Posterior cingulate gyrus (tissue), 11 donors: Measurements from ENCODE around the gene TPP1.

ENCODE experiments used
- DNase-seq, 10 donors: peaks; one replicate each; pipeline versions ENCODE4 v3.0.0 to v3.0.0-alpha.2; 2020 to 2021; ENCODE audit warnings: mixed read lengths in 3 of 10
- intact Hi-C: fragments of 100-400 bp; cut with DNase I; formaldehyde crosslinking; loops from one replicate; pipeline ENCODE4 v1.15.1; 2023

The TPP1 gene

DNA sequence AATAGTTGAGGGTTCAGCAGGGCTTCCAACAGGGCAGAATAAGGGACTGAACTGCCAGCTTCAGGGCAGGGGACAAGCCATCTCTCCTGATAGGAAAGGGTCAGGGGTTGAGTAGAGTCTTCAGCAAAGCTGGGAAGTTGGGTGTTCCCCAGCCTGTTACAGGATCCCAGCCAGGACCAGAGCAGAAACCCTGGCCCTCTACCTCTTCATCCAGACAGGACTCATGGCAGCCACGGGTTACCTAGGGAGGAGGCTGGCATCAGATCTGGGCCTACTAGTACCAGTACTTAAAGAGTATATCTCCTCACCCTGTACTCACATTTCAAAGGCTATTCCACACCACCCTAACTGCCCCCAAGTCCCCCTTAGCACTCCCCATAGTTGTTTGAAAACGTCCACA, 4.8 kb downstream of the TPP1 start:
- intact Hi-C loops: no loop called here
- DNase-seq: no peak

GRCh38 chr11:6613496-6613895, 5.7 kb downstream of the TPP1 start:
- intact Hi-C loops: no loop called here
- no peak for DNase-seq

DNA sequence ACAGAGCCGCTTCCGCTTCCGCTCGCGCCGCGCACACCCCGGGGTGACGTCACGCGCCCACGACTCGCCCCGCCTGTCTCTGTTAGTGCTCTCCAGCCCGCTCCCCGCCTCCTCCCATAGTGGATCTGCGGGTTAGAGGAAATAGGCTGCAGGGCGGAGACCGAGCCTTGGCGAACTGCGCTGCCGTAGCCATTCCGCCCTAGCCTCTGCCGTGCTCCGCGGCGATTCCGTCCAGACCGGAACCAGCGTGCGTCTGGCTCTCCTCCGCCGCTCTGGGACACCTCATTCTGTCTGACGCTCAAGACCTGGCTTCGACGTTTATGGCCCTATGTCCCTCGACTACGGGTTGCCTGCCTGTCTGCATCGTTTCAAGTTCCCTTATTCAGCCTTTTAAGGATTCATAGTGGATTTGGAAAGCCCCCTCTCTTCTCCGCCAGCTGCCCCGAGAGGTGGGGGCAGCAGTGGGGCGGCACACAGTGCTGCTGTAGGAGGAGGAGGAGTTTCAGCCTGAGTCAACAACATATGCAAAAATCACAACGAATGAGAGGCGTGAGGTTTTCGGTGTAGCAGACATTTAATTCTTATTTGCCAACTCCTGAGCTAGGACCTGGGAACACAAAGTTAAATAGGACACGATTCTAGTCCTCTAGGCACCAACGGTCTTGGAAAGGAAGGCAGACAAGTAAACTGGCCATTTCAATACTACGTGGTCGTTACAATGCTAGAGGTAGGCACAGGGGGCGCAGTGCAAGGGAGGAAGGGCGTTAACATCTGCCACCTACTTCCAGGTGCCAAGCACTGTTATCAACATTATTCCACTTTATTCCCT, 6.8 kb downstream of the TPP1 start, which contains the start of gene TAF10:
TAF10 (minus strand) TSS at position 4 of the 829 bp plus-strand sequence. CDS start 27 bp downstream, outside the sequence.
- peak; percentile 92 to 99 (median 96) for DNase-seq
- intact Hi-C loops: loop anchor here (1.0 kb wide), 1 partner anchor 71 kb away; the partner anchor contains the start of gene MRPL17

GRCh38 chr11:6611963-6612212, 7.3 kb downstream of the TPP1 start:
- intact Hi-C loops: loop anchor here (1.0 kb wide), 1 partner anchor 71 kb away; the partner anchor contains the start of gene MRPL17
- no peak for DNase-seq

- peak in 4 of 10 donors; percentile 27 to 89 (median 60) for DNase-seq
- intact Hi-C loops: no loop called here
These were observed 7.9 kb downstream of the TPP1 start for GRCh38 chr11:6611092-6611962.

GRCh38 chr11:6610591-6610990, 8.6 kb downstream of the TPP1 start:
- intact Hi-C loops: no loop called here
- peak in 3 of 10 donors; percentile 4 to 37 (median 13) for DNase-seq

DNA sequence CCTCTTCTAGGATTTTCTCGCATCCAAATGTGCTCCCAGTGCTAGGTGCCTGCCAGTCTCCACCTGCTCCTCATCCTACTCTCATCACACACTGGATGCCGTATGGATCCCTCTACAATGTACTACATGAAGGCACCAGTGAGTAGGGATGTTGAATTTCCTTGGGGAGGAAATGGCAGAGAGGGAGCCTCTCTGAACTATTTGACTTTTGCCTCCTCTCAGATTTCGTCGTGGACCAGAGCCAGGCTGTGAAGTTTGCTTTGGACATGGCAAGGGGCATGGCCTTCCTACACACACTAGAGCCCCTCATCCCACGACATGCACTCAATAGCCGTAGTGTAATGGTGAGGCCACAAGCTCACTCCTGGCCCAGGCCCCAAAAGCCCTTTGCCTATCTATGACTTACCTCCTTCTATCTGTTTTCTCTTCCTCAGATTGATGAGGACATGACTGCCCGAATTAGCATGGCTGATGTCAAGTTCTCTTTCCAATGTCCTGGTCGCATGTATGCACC, 9.7 kb downstream of the TPP1 start:
- intact Hi-C loops: loop anchor here (10.0 kb wide), 1 partner anchor 135 kb away; the partner anchor contains the start of gene TRIM3
- peak in 2 of 10 donors; percentile 14 to 65 for DNase-seq

DNA sequence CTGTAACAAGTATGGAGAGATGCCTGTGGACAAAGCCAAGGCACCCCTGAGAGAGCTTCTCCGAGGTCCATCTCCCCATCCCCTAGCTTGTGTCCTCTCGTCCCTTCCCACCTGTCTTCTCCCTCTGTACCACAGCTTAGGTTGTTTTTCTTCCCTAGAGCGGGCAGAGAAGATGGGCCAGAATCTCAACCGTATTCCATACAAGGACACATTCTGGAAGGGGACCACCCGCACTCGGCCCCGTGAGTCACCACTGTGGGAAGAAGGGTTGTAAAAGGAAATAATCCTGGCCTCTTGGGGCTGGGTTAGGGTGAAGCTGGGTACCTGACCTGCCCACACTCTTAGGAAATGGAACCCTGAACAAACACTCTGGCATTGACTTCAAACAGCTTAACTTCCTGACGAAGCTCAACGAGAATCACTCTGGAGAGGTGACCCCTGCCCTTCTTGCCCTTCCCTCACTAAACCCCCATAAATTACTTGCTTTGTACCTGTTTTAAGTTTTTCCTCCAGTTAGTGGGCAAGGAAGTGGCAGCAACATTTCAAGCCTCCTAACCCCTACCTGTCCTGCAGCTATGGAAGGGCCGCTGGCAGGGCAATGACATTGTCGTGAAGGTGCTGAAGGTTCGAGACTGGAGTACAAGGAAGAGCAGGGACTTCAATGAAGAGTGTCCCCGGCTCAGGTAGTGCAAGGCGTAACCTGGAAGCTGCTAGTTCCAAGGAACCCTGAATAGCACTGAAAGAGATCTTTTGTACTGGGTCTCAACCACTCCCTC, 10.3 kb downstream of the TPP1 start:
- intact Hi-C loops: loop anchor here (10.0 kb wide), 1 partner anchor 134 kb away; the partner anchor contains the start of gene TRIM3
- peak in 2 of 10 donors; percentile 9 to 46 for DNase-seq

GRCh38 chr11:6608011-6608410, 11.2 kb downstream of the TPP1 start:
- peak in 1 of 10 donors; percentile 47 for DNase-seq
- intact Hi-C loops: loop anchor here (10.0 kb wide), 1 partner anchor 133 kb away; the partner anchor contains the start of gene TRIM3

DNA sequence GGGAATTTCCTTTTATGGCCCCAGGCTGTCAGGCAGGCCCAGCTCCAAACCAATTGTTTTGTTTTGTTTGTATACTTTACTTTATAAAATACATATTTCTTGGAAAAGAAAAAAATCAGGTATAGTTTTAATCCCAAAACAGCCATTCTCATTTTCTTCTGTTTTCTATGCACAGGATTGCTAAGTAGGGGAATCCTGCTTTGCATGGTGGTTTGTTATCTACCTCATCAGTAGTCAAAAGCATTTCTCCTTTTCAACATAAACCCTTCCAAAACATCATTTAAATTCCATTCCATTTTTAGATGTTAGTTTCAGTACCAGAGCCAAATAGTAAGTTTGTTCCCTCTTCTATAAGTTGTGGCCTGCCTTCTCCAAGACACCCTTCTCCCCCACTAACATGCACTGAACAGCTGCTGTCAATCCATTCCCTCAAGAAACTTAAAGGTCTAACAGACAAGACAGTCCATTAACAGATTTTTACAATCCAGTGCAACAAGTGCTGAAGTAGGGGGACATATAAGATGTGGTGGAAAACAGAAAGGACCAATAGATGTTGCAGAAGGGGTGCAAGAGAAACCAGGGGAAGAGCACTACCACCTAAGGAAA, 11.9 kb downstream of the TPP1 start:
- intact Hi-C loops: loop anchor here (10.0 kb wide), 1 partner anchor 132 kb away; the partner anchor contains the start of gene TRIM3
- DNase-seq: no peak

GRCh38 chr11:6606471-6607189, 12.6 kb downstream of the TPP1 start:
- peak; percentile 52 to 96 (median 74) for DNase-seq
- intact Hi-C loops: loop anchor here (10.0 kb wide), 1 partner anchor 132 kb away; the partner anchor contains the start of gene TRIM3

DNA sequence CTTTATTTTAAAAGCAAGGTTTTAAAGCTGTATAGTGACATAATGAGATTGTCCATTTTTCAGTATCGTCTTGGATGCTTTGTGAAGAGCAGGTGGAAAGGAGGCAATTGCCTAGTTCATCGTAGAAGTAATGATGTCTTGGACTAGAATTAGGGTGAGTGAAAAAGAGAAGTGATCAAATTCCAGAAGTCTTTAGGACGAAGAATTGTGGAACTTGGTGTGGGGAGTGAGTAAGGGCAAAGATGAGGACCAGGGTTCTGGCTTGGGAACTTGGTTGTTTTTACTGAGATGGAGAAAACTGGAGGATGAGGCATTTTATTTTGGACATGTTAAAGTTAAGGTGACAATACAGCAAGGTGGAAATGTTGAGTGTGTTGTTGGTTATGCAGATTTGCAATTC, 14.4 kb downstream of the TPP1 start:
- intact Hi-C loops: loop anchor here (5.0 to 10.0 kb wide), 3 partner anchors 72 to 212 kb away; partner anchors contain the start of genes SMPD1 and TRIM3
- DNase-seq: no peak

GRCh38 chr11:6604081-6604626, 15.1 kb downstream of the TPP1 start:
- peak in 6 of 10 donors; percentile 37 to 92 (median 60) for DNase-seq
- intact Hi-C loops: loop anchor here (5.0 to 10.0 kb wide), 3 partner anchors 72 to 212 kb away; partner anchors contain the start of genes SMPD1 and TRIM3

DNA sequence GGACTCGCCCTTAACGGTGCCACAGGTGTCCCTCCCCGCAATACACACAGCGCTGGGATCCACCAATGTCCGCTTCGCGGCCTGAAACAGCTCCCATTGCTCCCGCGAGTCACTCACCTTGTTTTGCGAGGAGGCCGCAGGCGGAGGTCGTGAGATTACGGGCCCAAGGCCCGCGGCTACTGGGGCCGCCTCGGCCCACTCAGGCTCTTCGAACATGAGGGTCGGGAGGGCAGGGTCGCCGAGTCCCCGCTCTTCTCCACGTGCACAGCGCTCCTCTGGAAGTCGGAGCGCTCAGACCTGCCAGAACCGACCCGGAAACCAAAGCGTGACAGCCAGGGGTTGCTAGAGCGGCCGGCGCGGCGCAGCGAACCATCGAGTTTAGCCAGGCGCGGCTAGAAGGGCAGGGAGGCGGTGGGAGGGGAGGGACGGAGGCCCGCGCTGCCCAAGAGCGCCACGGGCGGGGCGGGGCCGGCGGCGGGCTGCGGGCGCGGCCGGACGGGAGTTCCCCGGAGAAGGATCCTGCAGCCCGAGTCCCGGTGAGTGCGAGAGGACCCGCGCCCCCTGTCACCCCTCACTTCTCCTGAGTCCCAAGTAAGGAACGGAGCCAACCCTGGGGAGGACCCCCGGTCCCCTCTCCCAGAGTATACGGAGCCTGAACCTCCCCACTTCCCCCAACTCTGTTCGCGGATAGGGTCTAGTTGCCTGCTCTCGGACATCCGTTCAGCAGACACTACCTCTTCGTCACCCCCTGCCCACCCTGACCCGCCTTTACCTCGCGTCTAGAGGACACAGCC, 15.7 kb downstream of the TPP1 start, which contains the start of the genes ILK and RRP8:
ILK (plus strand) TSS at position 488 of the 794 bp plus-strand sequence. CDS start 498 bp downstream, outside the sequence.
RRP8 (minus strand) TSS at position 330 of the 794 bp plus-strand sequence; CDS start at position 216, 114 bp downstream.
- DNase-seq: peak; percentile 88 to 98 (median 91)
- intact Hi-C loops: loop anchor here (1.0 to 10.0 kb wide), 4 partner anchors 71 to 211 kb away; partner anchors contain the start of genes MRPL17, SMPD1 and TRIM3

DNA sequence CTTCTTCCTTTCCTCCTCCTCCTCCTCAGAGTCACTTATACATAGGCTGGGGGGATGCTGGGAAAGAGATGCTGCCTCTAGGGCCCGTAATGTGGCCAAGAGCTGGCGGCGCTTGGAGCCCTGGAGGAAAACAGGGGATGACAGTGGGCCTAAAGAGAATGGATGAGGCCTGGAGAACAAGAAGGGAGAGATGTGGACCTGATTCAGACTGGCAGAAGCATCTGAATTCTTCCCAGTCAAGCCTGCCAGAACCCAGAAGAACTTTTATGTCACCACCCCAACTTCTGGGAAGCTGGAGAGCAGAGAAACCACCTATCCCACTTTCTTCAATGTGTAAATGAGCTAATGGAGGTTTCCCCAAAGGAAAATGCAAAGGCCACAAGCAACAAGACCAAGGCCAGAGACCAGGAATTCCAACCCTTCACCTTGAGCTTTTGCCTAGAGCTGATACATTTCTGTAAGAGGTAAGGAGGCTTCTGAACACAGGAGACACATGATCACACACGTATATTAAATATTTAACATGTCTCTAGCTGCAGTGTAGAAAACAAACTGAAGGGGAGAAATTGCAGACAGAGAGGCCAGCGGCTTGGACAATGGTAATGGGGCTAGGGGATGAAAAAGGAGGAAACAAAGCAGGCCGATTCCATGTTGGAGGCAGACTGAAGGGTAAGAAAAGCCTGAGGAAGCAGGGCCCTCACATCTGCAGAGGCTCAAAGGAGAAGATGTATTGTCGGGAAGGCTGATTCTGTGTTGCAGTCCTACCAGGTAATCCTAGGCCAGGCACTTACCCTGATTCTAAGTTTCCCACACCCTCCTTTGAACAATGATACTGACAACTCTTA, 16.9 kb downstream of the TPP1 start:
- intact Hi-C loops: loop anchor here (5.0 to 10.0 kb wide), 3 partner anchors 70 to 210 kb away; partner anchors contain the start of genes SMPD1 and TRIM3
- DNase-seq: no peak

DNA sequence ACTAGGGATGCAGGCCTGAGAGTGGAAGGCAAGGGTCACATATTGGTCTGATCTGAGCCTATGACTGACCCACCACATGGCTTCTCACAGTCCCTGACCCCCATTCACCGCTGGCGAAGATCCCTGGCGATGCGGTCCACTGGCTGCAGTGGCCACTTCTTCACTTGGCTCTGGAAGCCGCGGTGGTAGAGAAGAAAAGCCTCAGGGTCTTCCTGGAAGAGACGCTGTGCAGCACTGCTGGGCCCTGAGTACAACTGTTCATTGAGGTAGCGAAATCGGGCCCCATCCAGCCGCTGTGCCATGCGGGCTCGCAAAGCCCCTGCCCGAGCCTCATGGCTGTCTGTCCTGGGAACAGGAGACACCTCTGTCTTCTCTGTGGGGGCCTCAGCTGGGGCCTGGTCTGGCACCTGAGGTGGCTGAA, 18.2 kb downstream of the TPP1 start:
- DNase-seq: no peak
- intact Hi-C loops: loop anchor here (5.0 to 10.0 kb wide), 3 partner anchors 69 to 209 kb away; partner anchors contain the start of genes SMPD1 and TRIM3
